ENCODE results near the gene KISS1R.

Gene KISS1R

DNA sequence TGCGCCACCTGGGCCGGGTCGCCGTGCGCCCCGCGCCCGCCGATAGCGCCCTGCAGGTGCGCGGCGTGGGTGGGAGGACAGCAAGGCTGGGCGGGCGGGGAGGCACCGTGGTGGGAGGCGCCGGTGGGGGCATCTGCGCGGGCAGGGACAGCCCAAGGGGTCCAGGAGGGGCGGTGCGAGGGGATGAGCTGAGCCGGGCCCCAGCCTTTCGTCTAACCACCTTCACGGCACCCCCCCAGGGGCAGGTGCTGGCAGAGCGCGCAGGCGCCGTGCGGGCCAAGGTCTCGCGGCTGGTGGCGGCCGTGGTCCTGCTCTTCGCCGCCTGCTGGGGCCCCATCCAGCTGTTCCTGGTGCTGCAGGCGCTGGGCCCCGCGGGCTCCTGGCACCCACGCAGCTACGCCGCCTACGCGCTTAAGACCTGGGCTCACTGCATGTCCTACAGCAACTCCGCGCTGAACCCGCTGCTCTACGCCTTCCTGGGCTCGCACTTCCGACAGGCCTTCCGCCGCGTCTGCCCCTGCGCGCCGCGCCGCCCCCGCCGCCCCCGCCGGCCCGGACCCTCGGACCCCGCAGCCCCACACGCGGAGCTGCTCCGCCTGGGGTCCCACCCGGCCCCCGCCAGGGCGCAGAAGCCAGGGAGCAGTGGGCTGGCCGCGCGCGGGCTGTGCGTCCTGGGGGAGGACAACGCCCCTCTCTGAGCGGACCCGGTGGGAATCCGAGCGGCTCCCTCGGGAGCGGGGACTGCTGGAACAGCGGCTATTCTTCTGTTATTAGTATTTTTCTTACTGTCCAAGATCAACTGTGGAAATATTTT, 3.1 kb downstream of the KISS1R start:
- no peak for DNase-seq (ENCODE audit: low read depth in 2 of 2)

- no peak for DNase-seq (ENCODE audit: low read depth in 2 of 2)
Observed at GRCh38 chr19:924553-925086, 7.5 kb downstream of the KISS1R start.

GRCh38 chr19:925087-925525, 8.0 kb downstream of the KISS1R start:
- DNase-seq (ENCODE audit: low read depth in 2 of 2): no peak

DNA sequence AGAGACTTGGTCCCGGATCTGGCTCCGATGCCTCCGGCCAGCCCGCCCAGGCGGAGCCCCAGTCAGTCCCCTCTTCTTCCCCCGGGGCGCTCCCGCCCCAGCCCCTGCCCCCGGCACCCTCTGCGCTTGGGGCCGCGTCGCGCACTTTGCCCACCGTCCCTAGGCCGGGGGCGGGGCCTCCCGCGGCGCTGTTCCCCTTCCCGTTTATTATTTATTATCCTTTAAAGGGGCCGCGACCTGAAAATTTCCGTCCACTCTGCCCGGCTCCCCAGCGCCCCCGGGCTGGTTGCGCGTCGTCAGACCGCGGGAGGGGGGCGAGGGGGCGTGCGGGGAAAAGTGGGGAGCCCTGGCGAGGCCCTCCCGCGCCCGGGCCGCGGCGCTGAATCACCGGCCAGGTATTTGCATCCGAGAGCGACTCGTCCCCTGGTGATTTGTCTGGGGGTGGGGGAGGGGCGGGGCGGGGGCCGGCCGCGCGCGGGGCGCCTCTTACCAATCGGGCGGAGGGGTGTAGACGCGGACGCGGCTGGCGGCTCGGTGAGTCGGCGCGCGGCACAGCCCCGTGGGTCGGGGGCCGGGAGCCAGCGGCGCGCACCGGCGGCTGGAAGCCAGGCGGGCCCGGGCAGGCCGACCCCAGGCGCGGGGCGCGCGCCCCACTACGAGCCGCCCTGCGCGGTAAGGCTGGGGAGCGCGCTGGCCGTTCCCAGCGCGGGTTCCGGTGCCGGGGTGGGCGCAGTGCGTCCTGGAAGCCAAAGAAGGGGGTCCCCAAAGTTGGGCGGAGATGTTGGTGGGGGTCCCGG, 8.6 kb downstream of the KISS1R start, which contains the start of gene ARID3A:
ARID3A (plus strand) TSS at position 510 of the 797 bp plus-strand sequence. CDS start 3,494 bp downstream, outside the sequence.
- peak; percentile 52 to 65 for DNase-seq (ENCODE audit: low read depth in 2 of 2)

DNA sequence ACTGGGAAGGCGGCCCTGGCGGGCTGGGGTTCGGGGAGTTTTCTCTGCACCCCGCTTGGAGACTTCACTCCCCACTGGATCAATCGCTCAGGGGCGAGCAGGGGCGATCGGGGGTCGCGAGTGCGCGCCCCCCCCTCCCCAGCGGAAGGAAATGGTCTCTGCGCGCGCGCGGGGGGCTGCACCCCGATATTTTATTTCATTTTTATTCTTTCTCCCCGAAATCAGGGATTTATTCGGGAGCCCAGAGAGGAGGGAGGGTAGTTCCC, 9.1 kb downstream of the KISS1R start:
- DNase-seq (ENCODE audit: low read depth in 2 of 2): no peak

DNA sequence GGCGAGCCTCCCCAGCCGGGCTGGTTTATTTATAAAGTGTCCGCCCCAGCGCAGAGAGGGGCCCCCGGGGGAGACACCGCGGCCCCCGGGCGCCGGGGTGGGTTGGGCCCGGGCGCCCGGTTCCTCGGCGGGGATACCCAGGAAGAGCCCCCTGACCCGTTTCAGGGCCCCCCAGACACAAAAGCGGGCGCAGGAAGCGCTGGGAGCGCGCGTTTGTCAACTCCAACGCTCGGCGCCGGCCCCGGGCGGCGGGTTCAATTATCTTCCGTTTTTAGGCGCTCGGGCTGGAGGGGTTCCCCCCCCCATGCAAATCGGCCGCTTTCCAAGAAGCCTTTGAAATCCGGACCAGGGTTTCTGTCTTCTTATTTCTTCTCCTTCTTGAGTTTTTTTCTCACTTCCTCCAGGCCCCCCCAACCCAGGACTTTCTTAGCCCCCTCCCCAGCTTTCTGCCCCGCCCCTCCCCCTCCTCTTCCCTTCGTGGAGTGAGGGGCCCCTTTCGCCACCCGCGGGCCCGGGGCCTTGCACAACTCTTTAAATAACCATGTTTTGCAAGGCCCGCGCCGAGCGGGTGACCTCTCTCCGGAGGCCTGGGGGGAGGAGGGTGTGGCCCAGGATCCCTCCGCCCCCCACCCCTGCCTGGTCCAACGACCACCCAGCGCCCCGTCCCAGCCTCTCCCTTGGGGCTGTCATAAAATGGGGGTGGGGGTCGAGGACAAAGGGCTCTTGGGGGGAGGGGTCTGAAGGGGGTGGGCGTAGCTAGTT, 9.6 kb downstream of the KISS1R start:
- no peak for DNase-seq (ENCODE audit: low read depth in 2 of 2)

DNA sequence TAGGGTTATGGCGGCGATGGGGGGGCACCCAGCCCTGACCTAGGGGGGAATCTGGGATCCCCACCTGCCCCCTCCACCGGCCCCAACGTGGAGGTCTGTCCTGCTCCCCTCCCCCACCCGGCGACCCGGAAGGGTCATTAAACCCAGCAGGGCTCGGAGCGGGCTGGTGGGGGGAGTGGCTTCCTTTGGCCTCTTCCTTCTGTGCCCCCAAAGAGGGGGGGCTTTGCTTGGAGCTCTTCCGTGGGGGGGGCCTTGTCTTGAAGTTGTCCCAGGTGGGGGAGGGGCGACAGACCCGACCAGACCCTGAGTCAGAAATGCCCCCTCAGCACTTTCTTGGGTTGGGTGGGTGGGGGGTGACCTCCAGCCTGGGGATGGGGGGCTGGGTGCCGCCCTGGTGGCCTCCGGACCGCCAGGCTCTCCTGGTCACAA, 10.2 kb downstream of the KISS1R start:
- no peak for DNase-seq (ENCODE audit: low read depth in 2 of 2)

GRCh38 chr19:927780-928401, 10.8 kb downstream of the KISS1R start:
- no peak for DNase-seq (ENCODE audit: low read depth in 2 of 2)

DNA sequence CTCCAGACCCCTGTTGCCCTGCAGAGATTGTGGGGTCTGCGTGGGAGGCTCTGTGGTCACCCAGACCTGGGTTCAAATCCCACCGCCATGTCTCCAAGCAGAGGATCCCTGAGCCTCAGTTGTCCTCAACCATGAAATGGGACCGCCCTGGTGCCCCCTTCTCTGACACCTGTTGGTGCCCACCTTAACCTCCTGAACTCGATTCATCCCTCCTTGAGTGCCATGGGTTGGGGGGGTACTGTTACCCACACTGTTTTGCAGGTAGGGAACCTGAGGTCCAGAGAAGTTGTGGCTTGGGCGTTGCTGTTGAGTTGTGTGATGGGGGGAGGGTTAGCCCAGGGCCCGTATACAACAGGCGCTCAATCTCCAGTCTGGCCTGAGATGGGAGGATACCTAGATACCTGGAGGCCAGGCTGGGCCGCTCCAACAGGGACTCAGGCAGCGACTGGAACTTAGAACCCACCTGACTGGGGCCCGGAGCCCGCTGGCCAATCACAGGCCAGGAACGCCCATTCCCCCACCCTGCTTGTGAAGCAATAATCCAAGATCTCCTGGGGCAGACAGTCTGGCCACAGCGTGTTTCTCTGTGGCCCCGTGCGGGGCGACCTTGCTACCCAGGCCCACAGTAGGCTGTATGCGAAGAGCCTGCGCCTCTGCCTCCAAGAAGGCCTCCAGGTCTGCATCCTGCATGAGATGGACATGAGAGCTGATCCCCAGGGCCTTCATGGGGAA, 11.5 kb downstream of the KISS1R start:
- no peak for DNase-seq (ENCODE audit: low read depth in 2 of 2)

DNA sequence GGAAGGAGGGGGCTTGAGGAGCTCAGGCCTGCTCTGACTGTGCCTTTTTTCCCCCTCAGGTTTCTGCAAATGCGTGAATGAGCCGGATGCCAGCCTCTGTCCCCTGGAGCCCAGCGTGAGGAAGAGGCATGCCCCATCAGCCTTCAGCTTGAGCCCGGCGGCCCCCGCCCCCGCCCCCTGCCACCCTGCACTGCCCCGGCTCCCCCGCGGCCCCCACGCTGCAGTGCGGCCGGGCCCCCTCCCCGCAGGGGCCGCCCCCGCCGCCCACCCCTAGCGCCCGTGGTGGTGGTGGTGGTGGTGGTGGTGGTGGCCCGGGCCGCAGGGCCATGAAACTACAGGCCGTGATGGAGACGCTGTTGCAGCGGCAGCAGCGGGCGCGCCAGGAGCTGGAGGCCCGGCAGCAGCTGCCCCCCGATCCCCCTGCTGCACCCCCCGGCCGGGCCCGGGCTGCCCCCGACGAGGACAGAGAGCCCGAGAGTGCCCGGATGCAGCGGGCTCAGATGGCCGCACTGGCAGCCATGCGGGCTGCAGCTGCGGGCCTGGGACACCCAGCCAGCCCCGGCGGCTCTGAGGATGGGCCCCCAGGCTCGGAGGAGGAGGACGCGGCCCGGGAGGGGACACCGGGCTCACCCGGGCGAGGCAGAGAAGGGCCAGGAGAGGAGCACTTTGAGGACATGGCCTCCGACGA, 12.2 kb downstream of the KISS1R start:
- DNase-seq (ENCODE audit: low read depth in 2 of 2): no peak

- DNase-seq (ENCODE audit: low read depth in 2 of 2): no peak
Observed at GRCh38 chr19:929891-930258, 12.7 kb downstream of the KISS1R start.

DNA sequence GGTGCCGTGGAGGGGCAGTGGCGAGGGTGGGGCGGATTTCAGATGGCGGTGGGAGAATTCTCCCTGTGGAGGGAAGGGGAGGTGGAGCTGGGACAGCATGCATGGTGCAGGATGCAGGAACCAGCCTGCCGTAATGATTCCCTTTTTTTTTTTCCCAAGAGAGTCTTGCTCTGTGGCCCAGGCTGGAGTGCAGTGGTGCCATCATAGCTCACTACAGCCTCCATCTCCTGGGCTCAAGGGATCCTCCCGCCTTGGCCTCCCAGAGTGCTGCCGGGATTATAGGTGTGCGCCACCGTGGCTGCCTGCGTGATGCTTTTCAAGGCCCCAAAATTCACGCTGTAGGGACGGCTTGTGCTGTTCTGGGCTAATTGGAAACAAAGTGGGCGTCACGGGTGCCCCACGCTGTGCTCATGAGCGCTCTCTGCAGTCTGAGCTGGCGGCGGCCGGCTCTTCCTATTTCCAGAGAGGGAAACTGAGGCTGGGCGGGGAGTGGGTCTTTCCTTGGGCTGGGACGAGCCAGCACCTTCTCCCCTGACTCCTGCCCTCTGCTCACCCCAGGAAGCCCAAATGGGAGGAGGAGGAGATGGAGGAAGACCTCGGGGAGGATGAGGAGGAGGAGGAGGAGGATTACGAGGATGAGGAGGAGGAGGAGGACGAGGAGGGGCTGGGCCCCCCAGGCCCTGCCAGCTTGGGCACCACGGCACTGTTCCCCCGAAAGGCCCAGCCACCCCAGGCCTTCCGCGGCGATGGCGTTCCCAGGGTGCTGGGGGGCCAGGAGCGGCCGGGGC, 14.9 kb downstream of the KISS1R start:
- DNase-seq (ENCODE audit: low read depth in 2 of 2): no peak

GRCh38 chr19:932648-933552, 15.8 kb downstream of the KISS1R start:
- no peak for DNase-seq (ENCODE audit: low read depth in 2 of 2)

GRCh38 chr19:933553-933882, 16.4 kb downstream of the KISS1R start:
- DNase-seq (ENCODE audit: low read depth in 2 of 2): no peak

- DNase-seq (ENCODE audit: low read depth in 2 of 2): no peak
Observed at GRCh38 chr19:934197-934840, 17.2 kb downstream of the KISS1R start.

- no peak for DNase-seq (ENCODE audit: low read depth in 2 of 2)
Observed at GRCh38 chr19:934865-935479, 17.8 kb downstream of the KISS1R start.

- DNase-seq (ENCODE audit: low read depth in 2 of 2): no peak
Observed at GRCh38 chr19:936175-936546, 19.0 kb downstream of the KISS1R start.

DNA sequence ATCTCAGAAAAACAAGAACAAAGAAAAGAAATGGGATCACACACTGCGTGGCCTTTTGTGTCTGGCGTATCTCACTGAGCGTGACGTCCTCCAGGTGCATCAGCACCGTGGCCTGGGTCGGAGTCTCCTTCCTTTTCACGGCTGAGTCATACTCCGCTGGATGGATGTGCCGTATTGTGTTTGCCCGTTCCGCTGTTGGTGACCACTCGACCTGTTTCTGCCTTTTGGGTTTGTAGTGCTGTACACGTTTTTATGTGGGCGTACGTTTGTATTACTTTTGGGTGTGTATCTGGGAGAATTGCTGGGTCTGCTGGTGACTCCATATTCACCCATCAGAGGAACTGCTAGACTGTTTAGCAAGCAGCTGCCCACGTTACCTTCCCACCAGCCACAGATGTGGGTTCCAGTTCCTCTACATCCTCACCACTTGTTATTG, 20.1 kb downstream of the KISS1R start:
- no peak for DNase-seq (ENCODE audit: low read depth in 2 of 2)

Measured in stimulated activated CD4-positive, alpha-beta T cell treated with anti-CD3 and anti-CD28 coated beads, Interleukin-12 subunit alpha, Interleukin-12 subunit beta, amount 100 ng/mL, for 24 hours (primary cell).